ENCODE results near the gene IL4R. TPM values are rescaled to one million over a fixed set of nuclear protein-coding genes. Genes with fewer than 3 reads are reported as not detected.

Gene IL4R
- total and polyA plus RNA-seq, 10 of the 15 experiments (the other 5 are each of a cell fraction or from before 2014, with no cell fraction given) = 2.6 to 70.4 (median 36.6) TPM

DNA sequence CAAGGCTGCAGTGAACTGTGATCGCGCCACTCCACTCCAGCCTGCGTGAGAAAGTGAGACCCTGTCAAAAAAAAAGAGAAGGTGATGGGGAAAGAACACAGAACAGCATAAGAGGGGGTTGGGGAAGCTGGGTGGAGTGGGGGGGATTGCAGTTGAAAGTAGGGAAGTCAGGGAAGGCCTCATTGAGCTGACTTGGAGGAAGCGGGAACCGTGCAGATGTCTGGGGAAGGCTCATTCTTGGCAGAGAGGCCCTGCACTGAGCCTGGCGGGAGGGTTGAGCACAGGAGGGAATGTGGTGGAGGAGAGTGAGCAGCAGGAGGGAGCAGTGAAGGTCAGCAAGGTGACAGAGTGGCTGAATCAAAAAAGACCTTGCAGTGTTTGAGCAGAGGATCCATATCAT is 26.9 kb downstream of the IL4R start:
- ATAC-seq = no peak
- no peak for DNase-seq (ENCODE audit: low read depth, low spot score)
- no peak overlapping the region for H3K4me2 ChIP-seq (ENCODE audit: control insufficient read depth, insufficient read depth)
- H3K4me3 ChIP-seq = no peak overlapping the region
- no peaks in the 10 kb centered on the region for H3K4me1 ChIP-seq (ENCODE audit: control insufficient read depth, insufficient read depth, low read length)
- no peak for FAIRE-seq
- peaks cover 9 to 29% of the 10 kb centered on the region in 2 experiments for H3K36me3 ChIP-seq (ENCODE audit: control insufficient read depth in 2 of 2, insufficient read depth in 2 of 2, low read length in 1 of 2)
- intact Hi-C loops (cut with micrococcal nuclease; ENCODE audit: unreplicated experiment) (no loop called here), in situ Hi-C loops (cut with MboI) (no loop called here)
- no peaks in the 10 kb centered on the region for H3K9me3 ChIP-seq (replicated peaks; ENCODE audit: control insufficient read depth, insufficient read depth, low read length)
- SMC1A ChIA-PET (ENCODE audit: uncharacterized antibody, unreplicated experiment) = interaction anchor here (0.8 kb wide), 1 partner anchor 58 kb away, joined by 3 read pairs; no protein-coding TSS in a partner anchor
- CTCF ChIA-PET = interaction anchor here (0.9 to 1.5 kb wide), 2 partner anchors 106 kb away, joined by 5 read pairs; no protein-coding TSS in a partner anchor
- H3K27me3 ChIP-seq (replicated peaks in 1 of 2; ENCODE audit: control insufficient read depth in 2 of 2, insufficient read depth in 2 of 2, low read length in 1 of 2) = no peaks in the 10 kb centered on the region
- WGBS (ENCODE audit: insufficient coverage, insufficient replicate concordance, low lambda C conversion rate, missing lambda C conversion rate) = 98% methylated on average over 6 of the region's 6 CpGs
- H2AFZ ChIP-seq (ENCODE audit: control insufficient read depth, low read depth, low read length) = no peak overlapping the region
- RAD21 ChIA-PET (ENCODE audit: unreplicated experiment) = interaction anchor here (1.4 kb wide), 1 partner anchor 104 kb away, joined by 3 read pairs; no protein-coding TSS in a partner anchor
- BruUV-seq (replicated peaks) = no TSS peak
- POLR2A ChIA-PET = no interaction called here
- H3K79me2 ChIP-seq (ENCODE audit: control insufficient read depth, insufficient read depth, low read length) = no peaks in the 10 kb centered on the region; the same call in 1 of the 2 replicates
- TF ChIP-seq TCF12 (IDR thresholded peaks at IDR 0.05; ENCODE audit: low read depth, low read length) = no peak
- TF ChIP-seq MTA3 (IDR thresholded peaks at IDR 0.05; ENCODE audit: borderline replicate concordance, low read length) = no peak
- TF ChIP-seq IKZF2 (IDR thresholded peaks at IDR 0.05) = no peak
- TF ChIP-seq BHLHE40 (IDR thresholded peaks at IDR 0.05; ENCODE audit: borderline replicate concordance in 1 of 2, low read depth in 2 of 2, low read length in 1 of 2) = no peak
- TF ChIP-seq ZBED1 (IDR thresholded peaks at IDR 0.05; ENCODE audit: borderline replicate concordance) = no peak
- TF ChIP-seq, protein P1, sequence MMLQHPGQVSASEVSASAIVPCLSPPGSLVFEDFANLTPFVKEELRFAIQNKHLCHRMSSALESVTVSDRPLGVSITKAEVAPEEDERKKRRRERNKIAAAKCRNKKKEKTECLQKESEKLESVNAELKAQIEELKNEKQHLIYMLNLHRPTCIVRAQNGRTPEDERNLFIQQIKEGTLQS (IDR thresholded peaks at IDR 0.05; ENCODE audit: borderline replicate concordance, extremely low read depth, low read depth, low read length) = no peak
- TF ChIP-seq ZNF622 (IDR thresholded peaks at IDR 0.05) = no peak
- TF ChIP-seq KLF5 (IDR thresholded peaks at IDR 0.05; ENCODE audit: partially characterized antibody) = no peak
- no peak for TF ChIP-seq JUNB (IDR thresholded peaks at IDR 0.05)
- H3K9ac ChIP-seq (ENCODE audit: control insufficient read depth, insufficient read depth, low read length) = no peak overlapping the region
- H4K20me1 ChIP-seq (ENCODE audit: control insufficient read depth, insufficient read depth) = no peaks in the 10 kb centered on the region
- no peak overlapping the region for H3K27ac ChIP-seq (ENCODE audit: control insufficient read depth, insufficient read depth)
